Measurements from ENCODE around the gene CPHXL. TPM values are rescaled to one million over a fixed set of nuclear protein-coding genes. Genes with fewer than 3 reads are reported as not detected.

The CPHXL gene
- total RNA-seq, 1 experiment from 2014 or later: not detected

DNA sequence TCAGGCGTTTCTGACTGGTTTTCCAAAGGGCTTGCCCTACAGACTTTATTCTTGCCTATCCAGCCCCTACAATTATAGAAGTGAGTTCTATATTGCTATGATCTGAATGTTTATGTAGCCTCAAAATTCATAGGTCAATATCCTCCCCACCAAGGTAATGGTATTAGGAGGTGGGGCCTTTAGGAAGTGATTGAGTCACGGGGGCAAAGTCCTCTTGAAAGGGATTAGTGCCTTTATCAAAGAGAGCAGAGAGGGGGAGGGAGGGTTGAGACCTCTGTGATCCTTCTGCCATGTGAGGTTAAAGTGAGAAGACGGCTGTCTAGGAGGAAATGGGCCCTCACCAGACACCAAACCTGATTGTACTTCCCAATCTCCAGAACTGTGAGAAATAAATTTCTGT lies 931 bp upstream of the CPHXL start:
- in situ Hi-C loops (cut with HindIII; ENCODE audit: low pct_unique_long_range_greater_than_20kb, low sequenced_read_pairs) (no loop called here), intact Hi-C loops (cut with micrococcal nuclease; ENCODE audit: unreplicated experiment) (no loop called here)
- TF ChIP-seq REST (IDR thresholded peaks at IDR 0.05; ENCODE audit: insufficient read depth in 1 of 2, low read depth in 2 of 2, low read length in 1 of 2) (no peak), SIN3A (IDR thresholded peaks at IDR 0.05; ENCODE audit: borderline replicate concordance, insufficient read depth, low read depth, low read length) (no peak), TCF7L2 (IDR thresholded peaks at IDR 0.05; ENCODE audit: low read depth, low read length) (no peak), POLR2AphosphoS5 (IDR thresholded peaks at IDR 0.05; ENCODE audit: low read depth, low read length) (no peak)
- TF ChIP-seq, protein P1, sequence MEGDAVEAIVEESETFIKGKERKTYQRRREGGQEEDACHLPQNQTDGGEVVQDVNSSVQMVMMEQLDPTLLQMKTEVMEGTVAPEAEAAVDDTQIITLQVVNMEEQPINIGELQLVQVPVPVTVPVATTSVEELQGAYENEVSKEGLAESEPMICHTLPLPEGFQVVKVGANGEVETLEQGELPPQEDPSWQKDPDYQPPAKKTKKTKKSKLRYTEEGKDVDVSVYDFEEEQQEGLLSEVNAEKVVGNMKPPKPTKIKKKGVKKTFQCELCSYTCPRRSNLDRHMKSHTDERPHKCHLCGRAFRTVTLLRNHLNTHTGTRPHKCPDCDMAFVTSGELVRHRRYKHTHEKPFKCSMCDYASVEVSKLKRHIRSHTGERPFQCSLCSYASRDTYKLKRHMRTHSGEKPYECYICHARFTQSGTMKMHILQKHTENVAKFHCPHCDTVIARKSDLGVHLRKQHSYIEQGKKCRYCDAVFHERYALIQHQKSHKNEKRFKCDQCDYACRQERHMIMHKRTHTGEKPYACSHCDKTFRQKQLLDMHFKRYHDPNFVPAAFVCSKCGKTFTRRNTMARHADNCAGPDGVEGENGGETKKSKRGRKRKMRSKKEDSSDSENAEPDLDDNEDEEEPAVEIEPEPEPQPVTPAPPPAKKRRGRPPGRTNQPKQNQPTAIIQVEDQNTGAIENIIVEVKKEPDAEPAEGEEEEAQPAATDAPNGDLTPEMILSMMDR (IDR thresholded peaks at IDR 0.05): no peak
- ATAC-seq: no peak
- no peaks in the 10 kb centered on the region for H3K4me1 ChIP-seq (ENCODE audit: control insufficient read depth, insufficient read depth, low read length)
- no peaks in the 10 kb centered on the region for H3K36me3 ChIP-seq (ENCODE audit: control insufficient read depth, insufficient read depth, low read length)
- CTCF ChIA-PET: no interaction called here
- no peaks in the 10 kb centered on the region for H3K27me3 ChIP-seq (ENCODE audit: control insufficient read depth, insufficient read depth, low read length)
- DNase-seq (ENCODE audit: low read depth, low spot score): no peak
- BruUV-seq (replicated peaks): no TSS peak
- no peaks in the 10 kb centered on the region for H3K9me3 ChIP-seq (ENCODE audit: control insufficient read depth, insufficient read depth, low read depth, low read length)
- POLR2A ChIA-PET: no interaction called here
- H3K27ac ChIP-seq (ENCODE audit: low read length): no peak overlapping the region
- no peak overlapping the region for H3K4me3 ChIP-seq (ENCODE audit: low read depth in 2 of 2, low read length in 2 of 2)

DNA sequence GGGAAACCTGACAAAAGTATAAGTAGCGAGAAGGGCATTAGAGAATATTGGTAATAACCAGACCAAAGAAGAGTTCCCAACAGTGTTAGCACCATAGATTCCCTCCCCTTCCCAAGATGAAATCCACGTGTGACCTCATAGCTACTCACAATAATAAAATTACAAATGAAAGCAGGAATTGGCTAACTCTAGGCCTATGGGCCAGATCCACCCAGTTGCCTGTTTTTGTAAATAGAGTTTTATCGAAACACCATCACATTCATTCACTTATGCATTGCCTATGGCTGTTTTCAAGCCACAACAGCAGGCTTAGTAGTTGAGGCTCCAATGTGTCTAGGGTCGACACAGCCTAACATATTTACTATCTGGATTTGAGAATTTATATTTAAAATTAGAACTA lies 7.8 kb downstream of the CPHXL start:
- in situ Hi-C loops (cut with HindIII; ENCODE audit: low pct_unique_long_range_greater_than_20kb, low sequenced_read_pairs): no loop called here
- no peak for TF ChIP-seq REST (IDR thresholded peaks at IDR 0.05; ENCODE audit: insufficient read depth in 1 of 2, low read depth in 2 of 2, low read length in 1 of 2)
- TF ChIP-seq, protein P1 (IDR thresholded peaks at IDR 0.05): no peak
- no peak for TF ChIP-seq SIN3A (IDR thresholded peaks at IDR 0.05; ENCODE audit: borderline replicate concordance, insufficient read depth, low read depth, low read length)
- no peak for TF ChIP-seq TCF7L2 (IDR thresholded peaks at IDR 0.05; ENCODE audit: low read depth, low read length)
- no peak for TF ChIP-seq POLR2AphosphoS5 (IDR thresholded peaks at IDR 0.05; ENCODE audit: low read depth, low read length)
- no peaks in the 10 kb centered on the region for H3K4me1 ChIP-seq (ENCODE audit: control insufficient read depth, insufficient read depth, low read length)
- no peak overlapping the region for H3K27ac ChIP-seq (ENCODE audit: low read length)
- no peak overlapping the region for H3K4me3 ChIP-seq (ENCODE audit: low read depth in 2 of 2, low read length in 2 of 2)
- ChIA-PET CTCF (no interaction called here), POLR2A (no interaction called here)
- H3K27me3 ChIP-seq (ENCODE audit: control insufficient read depth, insufficient read depth, low read length): no peaks in the 10 kb centered on the region
- intact Hi-C loops (cut with micrococcal nuclease; ENCODE audit: unreplicated experiment): no loop called here
- no TSS peak for BruUV-seq (replicated peaks)
- no peaks in the 10 kb centered on the region for H3K9me3 ChIP-seq (ENCODE audit: control insufficient read depth, insufficient read depth, low read depth, low read length)
- DNase-seq (ENCODE audit: low read depth, low spot score) (no peak), ATAC-seq (no peak)
- H3K36me3 ChIP-seq (ENCODE audit: control insufficient read depth, insufficient read depth, low read length): no peaks in the 10 kb centered on the region
